RWPE2 (cell line): Measurements from ENCODE around the gene CFAP77.

Source experiments
- ATAC-seq: fragments of 200-7000 bp; cut with Tn5 transposase; 3 replicates; pipeline ENCODE4 v1.9.1; 2021; ENCODE audit warnings: low read depth
- DNase-seq: peaks from one replicate; pipeline ENCODE4 v3.0.0-alpha.2; 2020; ENCODE audit warnings: low spot score
- H3K27ac ChIP-seq: fragments of 450-650 bp; 2 replicates; pipeline ENCODE4 v1.5.1; 2017; ENCODE audit warnings: mild to moderate bottlenecking; ENCODE audit not compliant: poor library complexity, severe bottlenecking
- H3K27me3 ChIP-seq: fragments of 250-450 bp; sonication (Bioruptor Pico); 2 replicates; pipeline ENCODE4 v1.5.1; 2021; ENCODE audit warnings: mild to moderate bottlenecking, moderate library complexity; ENCODE audit not compliant: insufficient read depth, poor library complexity, severe bottlenecking
- H3K36me3 ChIP-seq: fragments of 250-450 bp; sonication (Bioruptor Pico); 2 replicates; pipeline ENCODE4 v1.5.1; 2020; ENCODE audit warnings: low read depth, mild to moderate bottlenecking, moderate library complexity
- H3K4me1 ChIP-seq: fragments of 250-450 bp; sonication (Bioruptor Pico); 2 replicates; pipeline ENCODE4 v1.5.1; 2021; ENCODE audit warnings: mild to moderate bottlenecking, moderate library complexity; ENCODE audit not compliant: insufficient read depth, poor library complexity, severe bottlenecking
- H3K4me3 ChIP-seq: fragments of 250-450 bp; sonication (Bioruptor Pico); 2 replicates; pipeline ENCODE4 v1.5.1; 2021; ENCODE audit warnings: mild to moderate bottlenecking, moderate library complexity; ENCODE audit not compliant: severe bottlenecking
- H3K9me3 ChIP-seq: fragments of 250-450 bp; sonication (Bioruptor Pico); 2 replicates; pipeline ENCODE4 v1.5.1; 2021; ENCODE audit warnings: mild to moderate bottlenecking, moderate library complexity; ENCODE audit not compliant: severe bottlenecking
- CTCF ChIP-seq: fragments of 450-650 bp; IDR thresholded peaks from one replicate; pipeline ENCODE4 v1.5.1; 2017; ENCODE audit warnings: mild to moderate bottlenecking, moderate library complexity; ENCODE audit not compliant: poor library complexity, severe bottlenecking

CFAP77 gene

GRCh38 chr9:132381966-132382541, 28.0 kb upstream of the CFAP77 start:
- no peaks in the 10 kb centered on the region for H3K9me3 ChIP-seq
- no peaks in the 10 kb centered on the region for H3K27me3 ChIP-seq
- TF ChIP-seq CTCF, result no peak
- no peaks in the 10 kb centered on the region for H3K4me1 ChIP-seq
- no peak overlapping the region for H3K4me3 ChIP-seq
- DNase-seq, result no peak
- peaks cover 59% of the 10 kb centered on the region for H3K36me3 ChIP-seq
- no peak for ATAC-seq
- no peak overlapping the region for H3K27ac ChIP-seq

GRCh38 chr9:132383462-132383883, 26.5 kb upstream of the CFAP77 start:
- no peak for ATAC-seq
- Histone ChIP-seq H3K36me3 (peaks cover 70% of the 10 kb centered on the region), H3K4me3 (no peak overlapping the region), H3K9me3 (no peaks in the 10 kb centered on the region), H3K27me3 (no peaks in the 10 kb centered on the region), H3K27ac (no peak overlapping the region), H3K4me1 (no peaks in the 10 kb centered on the region)
- no peak for TF ChIP-seq CTCF
- no peak for DNase-seq

DNA sequence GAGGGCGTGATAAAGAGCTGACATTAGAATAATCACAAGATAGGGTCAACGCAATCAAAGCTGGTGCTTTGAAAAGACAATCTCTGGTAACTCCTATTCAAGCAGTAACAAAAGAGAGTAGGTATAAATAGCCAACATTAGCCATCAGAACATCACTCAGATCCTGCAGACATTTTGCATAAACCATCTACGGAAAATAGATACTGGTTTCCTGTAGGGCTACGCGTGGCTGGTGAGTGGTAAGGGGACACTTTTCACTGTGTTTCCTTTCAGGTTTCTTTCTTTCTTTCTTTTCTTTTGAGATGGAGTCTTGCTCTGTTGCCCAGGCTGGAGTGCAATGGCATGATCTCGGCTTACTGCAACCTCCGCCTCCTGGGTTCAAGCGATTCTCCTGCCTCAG, 25.6 kb upstream of the CFAP77 start:
- Histone ChIP-seq H3K27ac (no peak overlapping the region), H3K9me3 (no peaks in the 10 kb centered on the region), H3K36me3 (peaks cover 72% of the 10 kb centered on the region), H3K27me3 (no peaks in the 10 kb centered on the region), H3K4me3 (no peak overlapping the region), H3K4me1 (no peaks in the 10 kb centered on the region)
- DNase-seq, result no peak
- no peak for TF ChIP-seq CTCF
- ATAC-seq, result no peak

GRCh38 chr9:132387133-132387532, 22.9 kb upstream of the CFAP77 start:
- Histone ChIP-seq H3K4me3 (no peak overlapping the region), H3K27ac (no peak overlapping the region), H3K27me3 (no peaks in the 10 kb centered on the region), H3K9me3 (no peaks in the 10 kb centered on the region), H3K4me1 (no peaks in the 10 kb centered on the region), H3K36me3 (peaks cover 77% of the 10 kb centered on the region)
- TF ChIP-seq CTCF, result no peak
- DNase-seq (no peak), ATAC-seq (no peak)

DNA sequence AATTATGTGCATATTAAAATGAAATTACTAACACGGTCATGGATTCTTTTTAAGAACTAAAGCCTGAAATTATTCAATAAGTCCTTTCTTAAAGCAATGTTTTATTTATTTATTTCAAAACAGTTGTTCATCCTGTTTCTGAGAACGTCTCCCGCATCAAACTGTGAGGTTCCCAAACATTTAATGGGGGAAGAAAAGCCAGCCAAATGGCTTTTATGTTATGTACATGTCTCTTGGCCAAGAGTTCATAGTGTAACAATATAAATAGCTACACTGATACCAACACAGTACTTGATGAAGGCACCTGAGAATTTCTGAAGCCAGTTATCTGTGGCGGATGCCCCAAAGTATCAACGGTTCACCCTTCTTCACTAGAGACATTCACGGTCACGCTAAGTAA, 19.0 kb upstream of the CFAP77 start:
- Histone ChIP-seq H3K9me3 (no peaks in the 10 kb centered on the region), H3K36me3 (peaks cover 92% of the 10 kb centered on the region), H3K4me1 (no peaks in the 10 kb centered on the region), H3K4me3 (no peak overlapping the region), H3K27me3 (no peaks in the 10 kb centered on the region), H3K27ac (no peak overlapping the region)
- no peak for TF ChIP-seq CTCF
- ATAC-seq (no peak), DNase-seq (no peak)
